K562 (cell line): ENCODE results near the gene ARL13A. TPM values are rescaled to one million over a fixed set of nuclear protein-coding genes. Genes with fewer than 3 reads are reported as not detected.

ENCODE experiments used
- ATAC-seq: fragments of 200-7000 bp; cut with Tn5 transposase; 3 replicates; pipeline ENCODE4 v1.9.1; 2020; ENCODE audit warnings: moderate library complexity
- BruUV-seq: library from RNA; stranded (reverse); fragments of 400-500 nt; replicated peaks from 2 replicates; lab custom pipeline; 2021; lab: Mats Ljungman, UMichigan
- CTCF ChIA-PET: fragments of 300-600 bp; formaldehyde crosslinking; extraction: SDS; loops from one replicate; lab custom pipeline; 2021; ENCODE audit warnings: low intra/inter-chr PET ratio; lab: Yijun Ruan, JAX
- POLR2A ChIA-PET: fragments of 300-600, 350-650 bp; sonication (Branson Sonifier 250); formaldehyde crosslinking; extraction: SDS; loops from one replicate; lab custom pipeline; 2021; ENCODE audit warnings: antibody characterized with exemption, inconsistent platforms; lab: Yijun Ruan, JAX
- DNase-seq, 4 experiments: peaks; one replicate each; pipeline versions ENCODE4 v3.0.0 to v3.0.0-alpha.2; 2011 to 2018; ENCODE audit warnings: low spot score in 3 of 4, mixed read lengths in 3 of 4; ENCODE audit errors: extremely low read depth in 1 of 4
- FAIRE-seq: peaks from 2 replicates; lab custom pipeline; 2011; peaks lifted over from hg19 to GRCh38; lab: Jason Lieb, UNC
- H2AFZ ChIP-seq: 2 replicates; pipeline ENCODE4 v1.6.0; 2011; ENCODE audit warnings: low read depth, low read length, control low read depth, inconsistent platforms
- H3K27ac ChIP-seq: fragments of 200-600 bp; 3 replicates; pipeline ENCODE4 v1.8.0; 2011; ENCODE audit warnings: low read depth, mild to moderate bottlenecking, control low read depth, inconsistent platforms, low read length, moderate library complexity, mixed read lengths; ENCODE audit errors: extremely low read depth
- H3K27me3 ChIP-seq, 2 experiments: fragments of 300-600 bp in 1 of 2; 2 replicates in 1 of 2; 3 replicates in 1 of 2; pipeline versions ENCODE4 v1.6.0 to v1.8.0; 2011; ENCODE audit warnings: inconsistent platforms in 2 of 2, low read length in 2 of 2, mild to moderate bottlenecking in 1 of 2, mixed read lengths in 1 of 2, moderate library complexity in 1 of 2; ENCODE audit not compliant: control insufficient read depth in 2 of 2, insufficient read depth in 2 of 2
- H3K36me3 ChIP-seq: fragments of 300-600 bp; 3 replicates; pipeline ENCODE4 v1.8.0; 2011; ENCODE audit warnings: mild to moderate bottlenecking, low read length, inconsistent platforms; ENCODE audit not compliant: control insufficient read depth, insufficient read depth
- H3K4me1 ChIP-seq, 2 experiments: fragments of 200-600 bp in 1 of 2; replicated peaks in 1 of 2; 2 replicates in 1 of 2; 3 replicates in 1 of 2; pipeline versions ENCODE4 v1.5.1 to v1.8.0; 2011; ENCODE audit warnings: inconsistent platforms in 2 of 2, low read length in 2 of 2, mild to moderate bottlenecking in 1 of 2, mixed read lengths in 1 of 2, moderate library complexity in 1 of 2; ENCODE audit not compliant: control insufficient read depth in 2 of 2, insufficient read depth in 2 of 2
- H3K4me2 ChIP-seq: 2 replicates; pipeline ENCODE4 v1.6.1; 2011; ENCODE audit warnings: low read length, control low read depth, inconsistent platforms, mixed read lengths; ENCODE audit not compliant: insufficient read depth
- H3K4me3 ChIP-seq: fragments of 200-600 bp; sonication (generic), shearing (Covaris generic); 2 replicates; pipeline ENCODE4 v1.5.1; 2016; ENCODE audit warnings: control low read depth, inconsistent platforms
- H3K79me2 ChIP-seq: fragments of 200-600 bp; 3 replicates; pipeline ENCODE4 v1.8.0; 2011; ENCODE audit warnings: low read length, inconsistent platforms; ENCODE audit not compliant: control insufficient read depth, insufficient read depth
- H3K9ac ChIP-seq, 2 experiments: 2 replicates each; pipeline versions ENCODE4 v1.6.0 to v1.6.1; 2011; ENCODE audit warnings: low read depth in 2 of 2, low read length in 2 of 2, control low read depth in 1 of 2, inconsistent platforms in 1 of 2, mild to moderate bottlenecking in 1 of 2, mixed read lengths in 1 of 2; ENCODE audit not compliant: insufficient read depth in 1 of 2
- H3K9me1 ChIP-seq: one replicate; pipeline ENCODE4 v1.6.0; 2011; ENCODE audit warnings: inconsistent platforms, mild to moderate bottlenecking, low read length, moderate library complexity; ENCODE audit not compliant: control insufficient read depth, insufficient read depth
- H3K9me3 ChIP-seq: replicated peaks from 2 replicates; pipeline ENCODE4 v1.5.1; 2011; ENCODE audit warnings: low read depth, low read length, inconsistent platforms; ENCODE audit not compliant: control insufficient read depth, insufficient read depth
- H4K20me1 ChIP-seq: replicated peaks from 2 replicates; pipeline ENCODE4 v1.6.1; 2011; ENCODE audit warnings: low read length, inconsistent platforms, mixed read lengths; ENCODE audit not compliant: control insufficient read depth, insufficient read depth
- CHD2 ChIP-seq: IDR thresholded peaks from 2 replicates; pipeline ENCODE4 v1.6.1; 2011; ENCODE audit warnings: low read depth, low read length
- CXXC5 ChIP-seq: fragments of 250-450 bp; sonication (Bioruptor Pico); IDR thresholded peaks from 2 replicates; pipeline ENCODE4 v1.8.0; 2022; ENCODE audit warnings: inconsistent platforms, mild to moderate bottlenecking, moderate library complexity
- IRF2 ChIP-seq: sonication (generic); formaldehyde crosslinking; IDR thresholded peaks from 2 replicates; pipeline ENCODE4 v1.8.1; 2022; ENCODE audit warnings: mild to moderate bottlenecking, missing genetic modification reagents
- POLR2AphosphoS2 ChIP-seq: IDR thresholded peaks from 2 replicates; pipeline ENCODE4 v1.6.1; 2012; ENCODE audit warnings: low read length, improper control_type of control experiment
- SMARCC2 ChIP-seq: fragments of 450-650 bp; IDR thresholded peaks from 2 replicates; pipeline ENCODE4 v1.6.1; 2017; ENCODE audit warnings: antibody characterized with exemption, moderate library complexity, mild to moderate bottlenecking, low read depth
- SMC3 ChIP-seq: conservative IDR thresholded peaks from 2 replicates; pipeline ENCODE4 v1.6.1; 2011; ENCODE audit warnings: low read depth, low read length, improper control_type of control experiment; ENCODE audit not compliant: insufficient read depth
- TRIM28 ChIP-seq: fragments of 450-650 bp; IDR thresholded peaks from 2 replicates; pipeline ENCODE4 v1.6.1; 2017
- ZNF507 ChIP-seq: conservative IDR thresholded peaks from 2 replicates; pipeline ENCODE4 v1.6.1; 2017; ENCODE audit warnings: missing genetic modification characterization, missing compliant biosample characterization
- ZNF766 ChIP-seq: fragments of 200-800 bp; sonication (Bioruptor generic); conservative IDR thresholded peaks from 2 replicates; pipeline ENCODE4 v1.6.1; 2016; ENCODE audit warnings: missing genetic modification characterization, missing compliant biosample characterization
- WGBS: fragments of 100-300 bp; shearing (Covaris generic); methylation state at CpG from one replicate; pipeline ENCODE4 v1.1.6; 2016; ENCODE audit warnings: low coverage, mixed read lengths; ENCODE audit not compliant: insufficient coverage; ENCODE audit errors: missing lambda C conversion rate; 5-methylcytosine and 5-hydroxymethylcytosine counted together
- in situ Hi-C: fragments of 300-500 bp; cut with MboI; formaldehyde crosslinking; loops from 4 replicates; pipeline ENCODE4 v1.15.0; 2018; ENCODE audit warnings: inconsistent platforms, mixed read lengths
- intact Hi-C: fragments of 100-400 bp; cut with micrococcal nuclease; formaldehyde crosslinking; loops from 2 replicates; pipeline ENCODE4 v1.14.2; 2022
- polyA plus RNA-seq, 8 experiments: library from polyadenylated mRNA; depleted of rRNA in 4 of 8; stranded (reverse) in 5 of 8; unstranded in 3 of 8; fragments of >200 nt; fragmentation: Nextera tagmentation in 2 of 8; fragmentation: Illumina TruSeq in 1 of 8; extraction: Ambion mirVana in 2 of 8; extraction: Trizol in 1 of 8; gene quantifications; 2 replicates each; pipeline versions ENCODE4 v1.2.1 to v1.2.3, GENCODE V29; 2011 to 2014; ENCODE audit warnings: inconsistent platforms in 1 of 8, missing spikeins in 1 of 8
- total RNA-seq, 7 experiments: library from RNA; depleted of rRNA in 6 of 7; stranded (reverse); fragments of >200 nt in 6 of 7; fragmentation: Illumina TruSeq in 2 of 7; extraction: Trizol in 2 of 7; gene quantifications; 2 replicates each; pipeline versions ENCODE4 v1.2.1 to v1.2.3, GENCODE V29; 2011 to 2021; ENCODE audit warnings: low replicate concordance in 1 of 7
- TF ChIP-seq, protein P1 (sequence below): sonication (generic); formaldehyde crosslinking; IDR thresholded peaks from 2 replicates; pipeline ENCODE4 v1.8.0; 2022; ENCODE audit warnings: mild to moderate bottlenecking, missing genetic modification reagents
- TF ChIP-seq, protein P2 (sequence below): fragments of 450-650 bp; IDR thresholded peaks from 2 replicates; pipeline ENCODE4 v1.6.1; 2016; ENCODE audit warnings: low read depth, mild to moderate bottlenecking, moderate library complexity
- TF ChIP-seq, protein P3 (sequence below), 2 experiments: fragments of 450-650 bp; IDR thresholded peaks; 2 replicates each; pipeline ENCODE4 v1.6.1; 2016
- TF ChIP-seq, protein P4 (sequence below): sonication (generic); formaldehyde crosslinking; IDR thresholded peaks from 2 replicates; pipeline ENCODE4 v1.8.1; 2022; ENCODE audit warnings: missing genetic modification reagents
- TF ChIP-seq, protein P5 (sequence below): sonication (generic); formaldehyde crosslinking; IDR thresholded peaks from 2 replicates; pipeline ENCODE4 v1.8.0; 2022; ENCODE audit warnings: mild to moderate bottlenecking, low read depth, missing genetic modification reagents
- TF ChIP-seq, protein P6 (sequence below): fragments of 450-650 bp; IDR thresholded peaks from one replicate; pipeline ENCODE4 v1.6.1; 2018; ENCODE audit warnings: mild to moderate bottlenecking, moderate library complexity; ENCODE audit not compliant: partially characterized antibody

ARL13A gene
- total and polyA plus RNA-seq, 9 of the 15 experiments (the other 6 are each of a cell fraction or from before 2014, with no cell fraction given) = not detected

DNA sequence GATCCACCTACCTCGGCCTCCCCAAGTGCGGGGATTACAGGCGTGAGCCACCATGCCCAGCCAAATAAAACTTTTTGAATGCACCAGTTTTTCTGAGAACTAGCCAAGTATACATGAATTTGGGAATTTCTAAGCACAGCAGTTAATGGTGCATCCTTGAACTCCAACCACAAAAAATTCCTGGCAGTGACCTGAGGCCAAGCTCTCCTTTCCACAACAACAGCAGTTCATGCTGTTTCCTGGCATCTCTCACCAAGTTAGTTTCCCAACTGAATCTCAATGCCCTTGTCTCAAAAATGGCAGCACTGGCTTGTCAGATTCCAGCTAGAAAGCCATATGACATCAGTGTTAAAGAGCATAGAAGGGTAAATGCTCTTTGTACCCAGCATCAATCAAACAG lies 24.9 kb upstream of the ARL13A start:
- POLR2A ChIA-PET = no interaction called here
- CTCF ChIA-PET = no interaction called here
- no peak for FAIRE-seq
- TF ChIP-seq, protein P1, sequence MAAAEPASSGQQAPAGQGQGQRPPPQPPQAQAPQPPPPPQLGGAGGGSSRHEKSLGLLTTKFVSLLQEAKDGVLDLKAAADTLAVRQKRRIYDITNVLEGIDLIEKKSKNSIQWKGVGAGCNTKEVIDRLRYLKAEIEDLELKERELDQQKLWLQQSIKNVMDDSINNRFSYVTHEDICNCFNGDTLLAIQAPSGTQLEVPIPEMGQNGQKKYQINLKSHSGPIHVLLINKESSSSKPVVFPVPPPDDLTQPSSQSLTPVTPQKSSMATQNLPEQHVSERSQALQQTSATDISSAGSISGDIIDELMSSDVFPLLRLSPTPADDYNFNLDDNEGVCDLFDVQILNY = no peak
- TF ChIP-seq ZNF507 (tag) (no peak), CXXC5 (no peak), ZNF766 (no peak), SMC3 (no peak), IRF2 (no peak), CHD2 (no peak), SMARCC2 (no peak), TRIM28 (no peak), POLR2AphosphoS2 (no peak)
- TF ChIP-seq, protein P2, sequence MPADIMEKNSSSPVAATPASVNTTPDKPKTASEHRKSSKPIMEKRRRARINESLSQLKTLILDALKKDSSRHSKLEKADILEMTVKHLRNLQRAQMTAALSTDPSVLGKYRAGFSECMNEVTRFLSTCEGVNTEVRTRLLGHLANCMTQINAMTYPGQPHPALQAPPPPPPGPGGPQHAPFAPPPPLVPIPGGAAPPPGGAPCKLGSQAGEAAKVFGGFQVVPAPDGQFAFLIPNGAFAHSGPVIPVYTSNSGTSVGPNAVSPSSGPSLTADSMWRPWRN = no peak
- TF ChIP-seq, protein P3, sequence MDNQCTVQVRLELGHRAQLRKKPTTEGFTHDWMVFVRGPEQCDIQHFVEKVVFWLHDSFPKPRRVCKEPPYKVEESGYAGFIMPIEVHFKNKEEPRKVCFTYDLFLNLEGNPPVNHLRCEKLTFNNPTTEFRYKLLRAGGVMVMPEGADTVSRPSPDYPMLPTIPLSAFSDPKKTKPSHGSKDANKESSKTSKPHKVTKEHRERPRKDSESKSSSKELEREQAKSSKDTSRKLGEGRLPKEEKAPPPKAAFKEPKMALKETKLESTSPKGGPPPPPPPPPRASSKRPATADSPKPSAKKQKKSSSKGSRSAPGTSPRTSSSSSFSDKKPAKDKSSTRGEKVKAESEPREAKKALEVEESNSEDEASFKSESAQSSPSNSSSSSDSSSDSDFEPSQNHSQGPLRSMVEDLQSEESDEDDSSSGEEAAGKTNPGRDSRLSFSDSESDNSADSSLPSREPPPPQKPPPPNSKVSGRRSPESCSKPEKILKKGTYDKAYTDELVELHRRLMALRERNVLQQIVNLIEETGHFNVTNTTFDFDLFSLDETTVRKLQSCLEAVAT (IDR thresholded peaks at IDR 0.05) = no peak
- TF ChIP-seq, protein P4, sequence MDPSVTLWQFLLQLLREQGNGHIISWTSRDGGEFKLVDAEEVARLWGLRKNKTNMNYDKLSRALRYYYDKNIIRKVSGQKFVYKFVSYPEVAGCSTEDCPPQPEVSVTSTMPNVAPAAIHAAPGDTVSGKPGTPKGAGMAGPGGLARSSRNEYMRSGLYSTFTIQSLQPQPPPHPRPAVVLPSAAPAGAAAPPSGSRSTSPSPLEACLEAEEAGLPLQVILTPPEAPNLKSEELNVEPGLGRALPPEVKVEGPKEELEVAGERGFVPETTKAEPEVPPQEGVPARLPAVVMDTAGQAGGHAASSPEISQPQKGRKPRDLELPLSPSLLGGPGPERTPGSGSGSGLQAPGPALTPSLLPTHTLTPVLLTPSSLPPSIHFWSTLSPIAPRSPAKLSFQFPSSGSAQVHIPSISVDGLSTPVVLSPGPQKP (CRISPR knock-in tag) = no peak
- TF ChIP-seq, protein P5, sequence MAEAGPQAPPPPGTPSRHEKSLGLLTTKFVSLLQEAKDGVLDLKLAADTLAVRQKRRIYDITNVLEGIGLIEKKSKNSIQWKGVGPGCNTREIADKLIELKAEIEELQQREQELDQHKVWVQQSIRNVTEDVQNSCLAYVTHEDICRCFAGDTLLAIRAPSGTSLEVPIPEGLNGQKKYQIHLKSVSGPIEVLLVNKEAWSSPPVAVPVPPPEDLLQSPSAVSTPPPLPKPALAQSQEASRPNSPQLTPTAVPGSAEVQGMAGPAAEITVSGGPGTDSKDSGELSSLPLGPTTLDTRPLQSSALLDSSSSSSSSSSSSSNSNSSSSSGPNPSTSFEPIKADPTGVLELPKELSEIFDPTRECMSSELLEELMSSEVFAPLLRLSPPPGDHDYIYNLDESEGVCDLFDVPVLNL (CRISPR knock-in tag) = no peak
- TF ChIP-seq, protein P6, sequence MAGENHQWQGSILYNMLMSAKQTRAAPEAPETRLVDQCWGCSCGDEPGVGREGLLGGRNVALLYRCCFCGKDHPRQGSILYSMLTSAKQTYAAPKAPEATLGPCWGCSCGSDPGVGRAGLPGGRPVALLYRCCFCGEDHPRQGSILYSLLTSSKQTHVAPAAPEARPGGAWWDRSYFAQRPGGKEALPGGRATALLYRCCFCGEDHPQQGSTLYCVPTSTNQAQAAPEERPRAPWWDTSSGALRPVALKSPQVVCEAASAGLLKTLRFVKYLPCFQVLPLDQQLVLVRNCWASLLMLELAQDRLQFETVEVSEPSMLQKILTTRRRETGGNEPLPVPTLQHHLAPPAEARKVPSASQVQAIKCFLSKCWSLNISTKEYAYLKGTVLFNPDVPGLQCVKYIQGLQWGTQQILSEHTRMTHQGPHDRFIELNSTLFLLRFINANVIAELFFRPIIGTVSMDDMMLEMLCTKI = no peak

More for the DNA sequence above, 24.9 kb upstream of the ARL13A start:
- DNase-seq (no peak), ATAC-seq (no peak)
- no TSS peak for BruUV-seq
- H3K9ac ChIP-seq = no peak overlapping the region
- no peak overlapping the region for H3K27ac ChIP-seq
- no peak overlapping the region for H3K4me3 ChIP-seq
- in situ Hi-C loops = no loop called here
- intact Hi-C loops = no loop called here
- no peaks in the 10 kb centered on the region for H3K9me3 ChIP-seq
- peaks cover 0 to 6% of the 10 kb centered on the region in 2 experiments; a peak in 2 of 5 replicates for H3K27me3 ChIP-seq
- no peaks in the 10 kb centered on the region for H3K4me1 ChIP-seq
- no peaks in the 10 kb centered on the region for H3K79me2 ChIP-seq
- no peak overlapping the region for H2AFZ ChIP-seq
- no peak overlapping the region for H3K4me2 ChIP-seq
- WGBS = 4% methylated on average over 3 of the region's 3 CpGs
- H3K36me3 ChIP-seq = no peaks in the 10 kb centered on the region
- H4K20me1 ChIP-seq = no peaks in the 10 kb centered on the region
- no peaks in the 10 kb centered on the region for H3K9me1 ChIP-seq
